HuH-7.5 (cell line): ENCODE results near the gene UBXN7.
"Not testable (repeated sequence)": the region's sequence is repeated elsewhere in the genome, so short reads cannot be mapped to it uniquely, and the experiment has no call there.

Source experiments
- DNase-seq: peaks from one replicate; pipeline ENCODE4 v3.0.0; 2011; ENCODE audit warnings: low spot score

Gene UBXN7

GRCh38 chr3:196418601-196419000 is 13.6 kb downstream of the UBXN7 start:
- no peak for DNase-seq

GRCh38 chr3:196414469-196414868 is 17.8 kb downstream of the UBXN7 start:
- no peak for DNase-seq

DNA sequence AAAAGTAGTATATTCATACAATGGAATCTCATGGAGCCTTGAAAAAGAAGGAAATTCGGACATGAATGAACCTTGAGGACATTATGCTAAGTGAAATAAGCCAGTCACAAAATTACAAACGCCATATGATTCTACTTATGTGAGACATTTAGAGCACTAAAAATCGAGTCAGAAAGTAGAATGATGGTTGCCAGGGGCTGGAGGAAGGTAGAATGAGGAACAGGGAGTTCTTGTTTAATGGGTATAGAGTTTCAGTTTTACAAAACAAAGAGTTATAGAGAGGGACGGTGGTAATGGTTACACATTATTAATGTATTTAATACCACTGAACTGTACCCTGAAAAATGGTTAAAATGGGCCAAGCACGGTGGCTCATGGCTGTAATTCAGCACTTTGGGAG is 19.5 kb downstream of the UBXN7 start:
- no peak for DNase-seq

- DNase-seq: no peak
Observed at GRCh38 chr3:196409409-196409808, 22.8 kb downstream of the UBXN7 start.

- no peak for DNase-seq
Observed at GRCh38 chr3:196408565-196409300, 23.5 kb downstream of the UBXN7 start.

- DNase-seq: no peak
Observed at GRCh38 chr3:196406811-196407470, 25.3 kb downstream of the UBXN7 start.

GRCh38 chr3:196400331-196400730 is 31.9 kb downstream of the UBXN7 start:
- no peak for DNase-seq

DNA sequence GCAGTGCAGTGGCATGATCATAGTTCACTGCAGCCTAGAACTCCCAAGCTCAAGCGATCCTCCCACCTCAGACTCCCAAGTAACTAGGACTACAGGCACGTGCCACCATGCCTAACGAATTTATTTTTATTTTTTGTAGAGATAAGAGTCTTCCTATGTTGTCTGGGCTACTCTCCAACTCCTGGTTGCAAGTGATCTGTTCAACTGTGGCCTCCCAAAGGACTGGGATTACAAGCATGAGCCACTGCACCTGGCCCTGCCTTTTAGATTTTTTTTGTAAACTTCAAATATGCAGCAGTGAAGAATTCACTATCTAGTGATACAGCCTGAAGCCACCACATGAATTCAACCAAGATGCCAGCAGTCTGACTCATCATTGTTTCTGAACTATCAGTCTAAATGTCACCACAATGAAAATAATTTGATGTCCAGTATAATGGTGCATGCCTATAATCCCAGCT is 32.7 kb downstream of the UBXN7 start:
- DNase-seq: no peak

GRCh38 chr3:196398782-196399181 is 33.4 kb downstream of the UBXN7 start:
- no peak for DNase-seq

DNA sequence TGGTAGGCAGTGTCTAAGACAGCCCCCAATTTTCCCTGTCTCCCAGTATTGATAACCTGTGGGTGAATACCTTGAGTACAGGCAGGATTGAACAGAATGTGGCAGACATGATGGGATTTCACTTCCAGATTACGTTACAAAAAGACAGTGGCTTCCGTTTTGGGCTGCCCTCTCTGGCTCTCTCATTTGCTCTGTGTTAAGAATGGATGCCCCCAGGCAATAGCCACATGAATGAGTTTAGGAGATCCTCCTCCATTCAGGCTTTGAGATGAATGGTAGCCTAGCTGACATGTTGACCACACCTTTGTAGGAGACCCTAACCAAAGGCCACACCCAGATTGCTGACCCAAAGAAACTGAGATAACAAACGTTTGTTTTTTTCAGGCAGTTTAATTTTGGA is 34.3 kb downstream of the UBXN7 start:
- no peak for DNase-seq

- no peak for DNase-seq
Observed at GRCh38 chr3:196390116-196390515, 42.1 kb downstream of the UBXN7 start.

DNA sequence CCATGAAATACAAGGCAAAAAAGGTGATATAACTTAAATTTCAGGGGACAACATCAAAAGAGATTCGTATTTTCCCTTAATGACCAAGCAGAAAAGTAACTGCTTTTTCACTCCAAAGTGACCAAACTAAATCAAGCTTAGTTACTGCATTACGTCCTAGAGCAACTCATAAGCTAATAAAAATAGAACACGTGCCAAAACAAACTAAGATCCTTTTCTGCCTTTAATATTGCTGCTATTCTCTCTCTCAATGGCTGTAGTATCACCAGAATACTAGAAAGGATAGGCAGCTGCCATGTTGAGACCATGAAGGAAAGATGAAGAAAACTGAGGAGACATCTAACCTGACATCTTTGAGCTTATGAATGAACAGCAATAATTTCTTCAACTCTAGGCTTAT is 43.3 kb downstream of the UBXN7 start:
- no peak for DNase-seq

DNA sequence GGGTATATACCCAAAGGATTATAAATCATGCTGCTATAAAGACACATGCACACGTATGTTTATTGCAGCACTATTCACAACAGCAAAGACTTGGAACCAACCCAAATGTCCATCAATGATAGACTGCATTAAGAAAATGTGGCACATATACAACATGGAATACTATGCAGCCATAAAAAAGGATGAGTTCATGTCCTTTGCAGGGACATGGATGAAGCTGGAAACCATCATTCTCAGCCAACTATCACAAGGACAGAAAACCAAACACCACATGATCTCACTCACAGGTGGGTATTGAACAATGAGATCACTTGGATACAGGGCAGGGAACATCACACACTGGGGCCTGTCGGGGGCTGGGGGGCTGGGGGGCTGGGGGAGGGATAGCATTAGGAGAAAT is 44.3 kb downstream of the UBXN7 start:
- DNase-seq: not testable (repeated sequence)

- not testable (repeated sequence) for DNase-seq
Observed at GRCh38 chr3:196386797-196387196, 45.4 kb downstream of the UBXN7 start.

GRCh38 chr3:196386034-196386433 is 46.2 kb downstream of the UBXN7 start:
- DNase-seq: not testable (repeated sequence)

DNA sequence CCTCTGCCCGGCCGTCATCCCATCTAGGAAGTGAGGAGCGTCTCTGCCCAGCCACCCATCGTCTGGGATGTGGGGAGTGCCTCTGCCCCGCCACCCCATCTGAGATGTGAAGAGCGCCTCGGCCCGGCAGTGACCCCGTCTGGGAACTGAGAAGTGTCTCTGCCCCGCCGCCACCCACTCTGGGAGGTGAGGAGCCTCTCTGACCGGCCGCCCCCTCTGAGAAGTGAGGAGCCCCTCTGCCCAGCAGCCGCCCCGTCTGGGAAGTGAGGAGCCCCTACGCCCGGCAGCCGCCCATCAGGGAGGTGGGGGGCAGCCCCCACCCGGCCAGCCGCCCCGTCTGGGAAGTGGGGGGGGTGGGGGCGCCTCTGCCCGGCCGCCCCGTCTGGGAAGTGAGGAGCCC is 46.8 kb downstream of the UBXN7 start:
- DNase-seq: not testable (repeated sequence)

- no peak for DNase-seq
Observed at GRCh38 chr3:196378146-196378841, 53.9 kb downstream of the UBXN7 start.

DNA sequence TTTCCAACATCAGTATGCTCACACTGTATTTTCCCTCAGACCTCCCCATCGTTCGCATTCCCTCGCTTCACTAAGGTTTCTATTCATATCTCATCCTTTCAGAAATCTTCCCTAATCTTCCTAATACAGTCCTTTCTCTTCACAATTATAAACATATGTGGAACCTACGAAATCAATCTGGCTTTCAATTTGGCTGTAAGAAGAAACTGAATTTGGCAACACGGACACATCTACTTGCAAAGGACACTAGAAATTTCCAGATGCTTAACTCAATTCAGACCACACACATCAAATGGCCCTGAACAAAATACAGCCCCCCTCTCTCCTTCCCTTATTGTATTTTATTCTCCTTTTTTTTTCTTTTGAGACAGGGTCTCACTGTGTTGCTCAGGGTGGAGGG is 54.9 kb downstream of the UBXN7 start:
- no peak for DNase-seq

GRCh38 chr3:196365736-196366135 is 66.5 kb downstream of the UBXN7 start:
- DNase-seq: no peak

DNA sequence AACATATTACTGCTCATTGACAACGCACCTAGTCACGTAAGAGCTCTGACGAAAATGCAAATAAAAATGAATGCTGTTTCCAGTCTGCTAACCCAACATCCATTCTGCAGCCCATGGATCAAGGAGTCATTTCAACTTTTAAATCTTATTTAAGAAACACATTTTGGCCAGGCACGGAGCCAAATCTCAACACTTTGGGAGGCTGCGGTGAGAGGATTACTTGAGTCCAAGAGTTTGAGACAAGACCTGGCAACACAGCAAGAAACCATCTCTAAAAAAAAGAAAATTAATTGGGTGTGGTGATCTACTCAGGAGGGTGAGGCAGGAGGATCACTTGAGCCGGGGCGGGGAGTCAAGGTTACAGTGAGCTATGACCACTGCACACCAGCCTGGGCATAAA is 71.6 kb downstream of the UBXN7 start:
- no peak for DNase-seq

DNA sequence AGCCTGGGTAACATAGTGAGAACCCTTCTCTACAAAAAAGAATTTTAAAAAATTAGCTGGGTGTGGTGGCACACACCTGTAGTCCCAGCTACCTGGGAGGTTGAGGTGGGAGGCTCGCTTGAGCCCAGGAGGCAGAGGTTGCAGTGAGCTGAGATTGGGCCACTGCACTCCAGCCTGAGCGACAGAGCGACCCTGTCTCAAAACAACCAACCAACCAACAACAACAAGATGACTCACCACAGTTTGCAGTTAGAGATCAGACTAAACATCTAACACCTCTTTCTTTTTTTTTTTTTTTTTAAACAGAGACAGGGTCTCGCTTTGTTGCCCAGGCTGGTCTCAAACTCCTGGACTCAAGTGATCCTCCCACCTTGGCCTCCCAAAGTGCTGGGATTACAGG is 73.7 kb downstream of the UBXN7 start:
- DNase-seq: not testable (repeated sequence)

- no peak for DNase-seq
Observed at GRCh38 chr3:196357905-196358304, 74.3 kb downstream of the UBXN7 start.

DNA sequence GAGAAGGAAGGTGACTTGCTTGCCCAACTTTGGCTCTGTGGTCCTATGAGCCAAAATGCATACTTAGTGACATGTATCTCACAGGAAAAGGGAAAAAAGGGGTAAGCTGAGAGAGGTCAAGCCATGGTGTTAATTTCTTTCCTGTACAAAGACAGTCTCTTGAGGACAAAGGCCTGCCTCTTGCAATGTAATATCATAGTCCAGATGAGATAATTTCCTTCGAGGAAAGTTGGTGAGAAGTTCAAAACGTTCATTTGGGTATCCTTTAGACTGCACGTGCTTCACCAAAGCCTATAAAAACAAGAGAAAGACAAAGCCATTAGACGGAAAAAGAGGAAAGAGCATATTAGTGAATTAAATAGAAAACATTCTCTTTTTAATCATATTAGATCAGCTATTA is 75.7 kb downstream of the UBXN7 start:
- no peak for DNase-seq
